GM23338 (cell line): ENCODE data around the gene GLRX.

Source experiments
- CTCF ChIP-seq, 2 experiments: fragments of 200-600 bp in 1 of 2; sonication (generic) in 1 of 2; conservative IDR thresholded peaks; 2 replicates each; pipeline versions ENCODE4 v1.5.1 to v1.6.1; 2016 to 2017; ENCODE audit warnings: antibody characterized with exemption in 2 of 2, low read depth in 2 of 2, mild to moderate bottlenecking in 2 of 2, moderate library complexity in 1 of 2
- POLR2AphosphoS5 ChIP-seq: IDR thresholded peaks from 2 replicates; pipeline ENCODE4 v1.6.1; 2016; ENCODE audit warnings: antibody characterized with exemption, low read depth
- REST ChIP-seq: IDR thresholded peaks from one replicate; pipeline ENCODE4 v1.6.1; 2018; ENCODE audit warnings: antibody characterized with exemption; ENCODE audit not compliant: unreplicated experiment

GRCh38 chr5:95778713-95779436, 43.7 kb downstream of the GLRX start:
- TF ChIP-seq POLR2AphosphoS5 (no peak), CTCF (conservative IDR thresholded peaks at IDR 0.05; ENCODE audit: low read depth in 2 of 2) (no peak), REST (no peak)
